Measurements from ENCODE around the gene NISCH. TPM values are rescaled to one million over a fixed set of nuclear protein-coding genes. Genes with fewer than 3 reads are reported as not detected.

NISCH gene
- total and polyA plus RNA-seq, 2 experiments from 2014 or later: 58.9 to 74.5 TPM

DNA sequence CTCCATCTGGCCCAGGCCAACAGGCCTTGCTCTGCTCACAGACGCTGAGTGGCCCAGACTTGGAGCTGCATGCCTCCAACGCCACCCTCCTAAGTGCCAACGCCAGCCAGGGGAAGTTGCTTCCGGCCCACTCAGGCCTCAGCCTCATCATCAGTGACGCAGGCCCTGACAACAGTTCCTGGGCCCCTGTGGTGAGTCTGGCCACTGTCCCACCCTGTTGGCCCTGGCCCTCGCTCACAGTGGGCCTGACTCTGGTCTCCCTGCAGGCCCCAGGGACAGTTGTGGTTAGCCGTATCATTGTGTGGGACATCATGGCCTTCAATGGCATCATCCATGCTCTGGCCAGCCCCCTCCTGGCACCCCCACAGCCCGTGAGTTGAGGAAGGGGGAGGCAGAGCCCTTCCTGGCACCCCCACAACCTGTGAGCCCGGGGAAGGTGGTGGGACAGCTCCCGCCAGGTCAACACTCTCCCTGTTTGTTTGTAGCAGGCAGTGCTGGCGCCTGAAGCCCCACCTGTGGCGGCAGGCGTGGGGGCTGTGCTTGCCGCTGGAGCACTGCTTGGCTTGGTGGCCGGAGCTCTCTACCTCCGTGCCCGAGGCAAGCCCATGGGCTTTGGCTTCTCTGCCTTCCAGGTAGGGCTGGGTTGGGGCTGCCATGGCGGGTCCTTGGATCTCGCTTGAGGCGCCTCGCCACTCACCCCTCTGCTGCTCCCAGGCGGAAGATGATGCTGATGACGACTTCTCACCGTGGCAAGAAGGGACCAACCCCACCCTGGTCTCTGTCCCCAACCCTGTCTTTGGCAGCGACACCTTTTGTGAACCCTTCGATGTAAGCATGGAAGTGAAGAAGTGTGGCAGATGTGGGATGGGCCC, 68.2 kb downstream of the NISCH start:
- Histone ChIP-seq H3K4me1 (ENCODE audit: insufficient read depth) (peaks cover 7% of the 10 kb centered on the region), H4K20me1 (ENCODE audit: insufficient read depth, poor library complexity, severe bottlenecking) (no peaks in the 10 kb centered on the region), H3K4me2 (no peak overlapping the region), H3K4me3 (no peak overlapping the region), H3K9me2 (replicated peaks; ENCODE audit: insufficient read depth) (no peaks in the 10 kb centered on the region), H3K36me3 (replicated peaks; ENCODE audit: insufficient read depth, low read depth) (no peaks in the 10 kb centered on the region), H3K79me2 (no peaks in the 10 kb centered on the region), H3K27ac (no peak overlapping the region), H3K9me3 (ENCODE audit: low read depth) (no peaks in the 10 kb centered on the region), H3K27me3 (no peaks in the 10 kb centered on the region), H2AFZ (no peak overlapping the region)
- 93% methylated on average over 26 of the region's 26 CpGs for WGBS (ENCODE audit: low lambda C conversion rate, missing lambda C conversion rate)
- DNase-seq (ENCODE audit: low spot score): no peak
- TF ChIP-seq EZH2 (IDR thresholded peaks at IDR 0.05; ENCODE audit: borderline replicate concordance) (no peak), EZH2phosphoT487 (IDR thresholded peaks at IDR 0.05; ENCODE audit: low read depth, severe bottlenecking, unreplicated experiment) (no peak)
- TF ChIP-seq, protein P1, sequence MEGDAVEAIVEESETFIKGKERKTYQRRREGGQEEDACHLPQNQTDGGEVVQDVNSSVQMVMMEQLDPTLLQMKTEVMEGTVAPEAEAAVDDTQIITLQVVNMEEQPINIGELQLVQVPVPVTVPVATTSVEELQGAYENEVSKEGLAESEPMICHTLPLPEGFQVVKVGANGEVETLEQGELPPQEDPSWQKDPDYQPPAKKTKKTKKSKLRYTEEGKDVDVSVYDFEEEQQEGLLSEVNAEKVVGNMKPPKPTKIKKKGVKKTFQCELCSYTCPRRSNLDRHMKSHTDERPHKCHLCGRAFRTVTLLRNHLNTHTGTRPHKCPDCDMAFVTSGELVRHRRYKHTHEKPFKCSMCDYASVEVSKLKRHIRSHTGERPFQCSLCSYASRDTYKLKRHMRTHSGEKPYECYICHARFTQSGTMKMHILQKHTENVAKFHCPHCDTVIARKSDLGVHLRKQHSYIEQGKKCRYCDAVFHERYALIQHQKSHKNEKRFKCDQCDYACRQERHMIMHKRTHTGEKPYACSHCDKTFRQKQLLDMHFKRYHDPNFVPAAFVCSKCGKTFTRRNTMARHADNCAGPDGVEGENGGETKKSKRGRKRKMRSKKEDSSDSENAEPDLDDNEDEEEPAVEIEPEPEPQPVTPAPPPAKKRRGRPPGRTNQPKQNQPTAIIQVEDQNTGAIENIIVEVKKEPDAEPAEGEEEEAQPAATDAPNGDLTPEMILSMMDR (IDR thresholded peaks at IDR 0.05; ENCODE audit: poor library complexity): no peak

- 93% methylated on average over 16 of the region's 18 CpGs for WGBS (ENCODE audit: low lambda C conversion rate, missing lambda C conversion rate)
- no peaks in the 10 kb centered on the region for H3K36me3 ChIP-seq (replicated peaks; ENCODE audit: insufficient read depth, low read depth)
- no peak overlapping the region for H3K27ac ChIP-seq
Measured at GRCh38 chr3:52524258-52524751, 68.9 kb downstream of the NISCH start.

GRCh38 chr3:52524752-52525679, 69.6 kb downstream of the NISCH start:
- 87% methylated on average over 31 of the region's 34 CpGs for WGBS (ENCODE audit: low lambda C conversion rate, missing lambda C conversion rate)
- peaks cover 7% of the 10 kb centered on the region for H3K79me2 ChIP-seq
- no peak overlapping the region for H2AFZ ChIP-seq

More at GRCh38 chr3:52524258-52524751, 68.9 kb downstream of the NISCH start:
- no peaks in the 10 kb centered on the region for H3K79me2 ChIP-seq
- no peak overlapping the region for H2AFZ ChIP-seq
- TF ChIP-seq EZH2 (IDR thresholded peaks at IDR 0.05; ENCODE audit: borderline replicate concordance): no peak
- TF ChIP-seq EZH2phosphoT487 (IDR thresholded peaks at IDR 0.05; ENCODE audit: low read depth, severe bottlenecking, unreplicated experiment): no peak
- TF ChIP-seq, protein P1 (IDR thresholded peaks at IDR 0.05; ENCODE audit: poor library complexity): no peak
- H3K4me2 ChIP-seq: no peak overlapping the region
- no peak overlapping the region for H3K4me3 ChIP-seq
- H3K27me3 ChIP-seq: no peaks in the 10 kb centered on the region
- no peak for DNase-seq (ENCODE audit: low spot score)
- H3K4me1 ChIP-seq (ENCODE audit: insufficient read depth): peaks cover 7% of the 10 kb centered on the region
- H4K20me1 ChIP-seq (ENCODE audit: insufficient read depth, poor library complexity, severe bottlenecking): no peaks in the 10 kb centered on the region
- no peaks in the 10 kb centered on the region for H3K9me2 ChIP-seq (replicated peaks; ENCODE audit: insufficient read depth)
- no peaks in the 10 kb centered on the region for H3K9me3 ChIP-seq (ENCODE audit: low read depth)

More at GRCh38 chr3:52524752-52525679, 69.6 kb downstream of the NISCH start:
- no peak for DNase-seq (ENCODE audit: low spot score)
- peak overlapping the region; percentile 12 for H3K27ac ChIP-seq
- H3K27me3 ChIP-seq: no peaks in the 10 kb centered on the region
- peaks cover 11% of the 10 kb centered on the region for H3K4me1 ChIP-seq (ENCODE audit: insufficient read depth)
- no peaks in the 10 kb centered on the region for H3K9me2 ChIP-seq (replicated peaks; ENCODE audit: insufficient read depth)
- no peak overlapping the region for H3K4me3 ChIP-seq
- H3K36me3 ChIP-seq (replicated peaks; ENCODE audit: insufficient read depth, low read depth): no peaks in the 10 kb centered on the region
- TF ChIP-seq EZH2 (IDR thresholded peaks at IDR 0.05; ENCODE audit: borderline replicate concordance) (no peak), EZH2phosphoT487 (IDR thresholded peaks at IDR 0.05; ENCODE audit: low read depth, severe bottlenecking, unreplicated experiment) (no peak)
- TF ChIP-seq, protein P1 (IDR thresholded peaks at IDR 0.05; ENCODE audit: poor library complexity): no peak
- no peak overlapping the region for H3K4me2 ChIP-seq
- no peaks in the 10 kb centered on the region for H4K20me1 ChIP-seq (ENCODE audit: insufficient read depth, poor library complexity, severe bottlenecking)
- no peaks in the 10 kb centered on the region for H3K9me3 ChIP-seq (ENCODE audit: low read depth)
